Measurements from ENCODE around the gene LTBP1. TPM values are rescaled to one million over a fixed set of nuclear protein-coding genes. Genes with fewer than 3 reads are reported as not detected.

Gene LTBP1
- total and polyA plus RNA-seq, 10 of the 15 experiments (the other 5 are each of a cell fraction or from before 2014, with no cell fraction given) = 0.01 to 0.28 (median 0.12) TPM; not detected in 2

DNA sequence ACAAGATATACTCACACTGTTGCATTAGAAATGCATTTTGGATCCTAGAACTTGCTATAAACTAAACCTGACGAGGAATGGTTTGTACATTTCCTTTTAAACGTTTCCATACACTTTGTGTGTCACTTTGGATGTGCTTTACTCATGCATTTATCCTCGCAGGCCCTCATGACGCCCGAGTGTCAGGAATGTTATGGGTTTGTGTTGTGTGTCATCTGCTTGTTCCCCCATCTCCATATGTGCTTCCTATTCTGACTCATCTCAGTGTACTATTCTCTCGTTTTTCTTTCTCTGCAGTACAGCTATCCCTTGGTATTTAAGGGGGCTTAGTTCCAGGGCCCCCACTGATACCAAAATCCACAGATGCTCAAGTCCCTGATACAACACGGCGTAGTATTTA lies 408.2 kb downstream of the LTBP1 start:
- BruUV-seq (replicated peaks) = no TSS peak

More for the DNA sequence above, 408.2 kb downstream of the LTBP1 start:
- no peaks in the 10 kb centered on the region for H4K20me1 ChIP-seq (ENCODE audit: control insufficient read depth, insufficient read depth)
- H3K27ac ChIP-seq (ENCODE audit: control insufficient read depth, insufficient read depth) = no peak overlapping the region
- ATAC-seq (no peak), FAIRE-seq (no peak), DNase-seq (ENCODE audit: low read depth, low spot score) (no peak)
- H3K36me3 ChIP-seq (ENCODE audit: control insufficient read depth in 2 of 2, insufficient read depth in 2 of 2, low read length in 1 of 2) = no peaks in the 10 kb centered on the region
- H3K79me2 ChIP-seq (ENCODE audit: control insufficient read depth, insufficient read depth, low read length) = no peaks in the 10 kb centered on the region
- RAD21 ChIA-PET (ENCODE audit: unreplicated experiment) = no interaction called here
- no peak overlapping the region for H2AFZ ChIP-seq (ENCODE audit: control insufficient read depth, low read depth, low read length)
- H3K27me3 ChIP-seq (replicated peaks in 1 of 2; ENCODE audit: control insufficient read depth in 2 of 2, insufficient read depth in 2 of 2, low read length in 1 of 2) = no peaks in the 10 kb centered on the region
- in situ Hi-C loops (cut with MboI) (no loop called here), intact Hi-C loops (cut with micrococcal nuclease; ENCODE audit: unreplicated experiment) (no loop called here)
- 33% methylated on average over 8 of the region's 8 CpGs for WGBS (ENCODE audit: insufficient coverage, insufficient replicate concordance, low lambda C conversion rate, missing lambda C conversion rate)
- H3K9ac ChIP-seq (ENCODE audit: control insufficient read depth, insufficient read depth, low read length) = no peak overlapping the region
- TF ChIP-seq, protein P1, sequence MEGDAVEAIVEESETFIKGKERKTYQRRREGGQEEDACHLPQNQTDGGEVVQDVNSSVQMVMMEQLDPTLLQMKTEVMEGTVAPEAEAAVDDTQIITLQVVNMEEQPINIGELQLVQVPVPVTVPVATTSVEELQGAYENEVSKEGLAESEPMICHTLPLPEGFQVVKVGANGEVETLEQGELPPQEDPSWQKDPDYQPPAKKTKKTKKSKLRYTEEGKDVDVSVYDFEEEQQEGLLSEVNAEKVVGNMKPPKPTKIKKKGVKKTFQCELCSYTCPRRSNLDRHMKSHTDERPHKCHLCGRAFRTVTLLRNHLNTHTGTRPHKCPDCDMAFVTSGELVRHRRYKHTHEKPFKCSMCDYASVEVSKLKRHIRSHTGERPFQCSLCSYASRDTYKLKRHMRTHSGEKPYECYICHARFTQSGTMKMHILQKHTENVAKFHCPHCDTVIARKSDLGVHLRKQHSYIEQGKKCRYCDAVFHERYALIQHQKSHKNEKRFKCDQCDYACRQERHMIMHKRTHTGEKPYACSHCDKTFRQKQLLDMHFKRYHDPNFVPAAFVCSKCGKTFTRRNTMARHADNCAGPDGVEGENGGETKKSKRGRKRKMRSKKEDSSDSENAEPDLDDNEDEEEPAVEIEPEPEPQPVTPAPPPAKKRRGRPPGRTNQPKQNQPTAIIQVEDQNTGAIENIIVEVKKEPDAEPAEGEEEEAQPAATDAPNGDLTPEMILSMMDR (IDR thresholded peaks at IDR 0.05 in 2 of 3, conservative IDR thresholded peaks at IDR 0.05 in 1 of 3; ENCODE audit: control insufficient read depth in 2 of 3, extremely low read depth in 1 of 3, insufficient read depth in 1 of 3, low read depth in 3 of 3, low read length in 3 of 3) = no peak
- no peak for TF ChIP-seq HCFC1 (IDR thresholded peaks at IDR 0.05; ENCODE audit: low read length)
- TF ChIP-seq HDAC2 (IDR thresholded peaks at IDR 0.05) = no peak
- no peak for TF ChIP-seq CREB1 (IDR thresholded peaks at IDR 0.05; ENCODE audit: low read depth)
- no peak for TF ChIP-seq PAX8 (IDR thresholded peaks at IDR 0.05)
- TF ChIP-seq FOXK2 (IDR thresholded peaks at IDR 0.05) = no peak
- TF ChIP-seq, protein P2, sequence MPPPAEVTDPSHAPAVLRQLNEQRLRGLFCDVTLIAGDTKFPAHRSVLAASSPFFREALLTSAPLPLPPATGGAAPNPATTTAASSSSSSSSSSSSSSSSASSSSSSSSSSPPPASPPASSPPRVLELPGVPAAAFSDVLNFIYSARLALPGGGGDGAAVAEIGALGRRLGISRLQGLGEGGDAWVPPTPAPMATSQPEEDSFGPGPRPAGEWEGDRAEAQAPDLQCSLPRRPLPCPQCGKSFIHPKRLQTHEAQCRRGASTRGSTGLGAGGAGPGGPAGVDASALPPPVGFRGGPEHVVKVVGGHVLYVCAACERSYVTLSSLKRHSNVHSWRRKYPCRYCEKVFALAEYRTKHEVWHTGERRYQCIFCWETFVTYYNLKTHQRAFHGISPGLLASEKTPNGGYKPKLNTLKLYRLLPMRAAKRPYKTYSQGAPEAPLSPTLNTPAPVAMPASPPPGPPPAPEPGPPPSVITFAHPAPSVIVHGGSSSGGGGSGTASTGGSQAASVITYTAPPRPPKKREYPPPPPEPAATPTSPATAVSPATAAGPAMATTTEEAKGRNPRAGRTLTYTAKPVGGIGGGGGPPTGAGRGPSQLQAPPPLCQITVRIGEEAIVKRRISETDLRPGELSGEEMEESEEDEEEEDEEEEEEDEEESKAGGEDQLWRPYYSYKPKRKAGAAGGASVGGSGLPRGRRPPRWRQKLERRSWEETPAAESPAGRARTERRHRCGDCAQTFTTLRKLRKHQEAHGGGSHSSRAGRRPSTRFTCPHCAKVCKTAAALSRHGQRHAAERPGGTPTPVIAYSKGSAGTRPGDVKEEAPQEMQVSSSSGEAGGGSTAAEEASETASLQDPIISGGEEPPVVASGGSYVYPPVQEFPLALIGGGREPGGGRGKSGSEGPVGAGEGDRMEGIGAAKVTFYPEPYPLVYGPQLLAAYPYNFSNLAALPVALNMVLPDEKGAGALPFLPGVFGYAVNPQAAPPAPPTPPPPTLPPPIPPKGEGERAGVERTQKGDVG (CRISPR knock-in tag; IDR thresholded peaks at IDR 0.05) = no peak
- no peak for TF ChIP-seq BCL11A (IDR thresholded peaks at IDR 0.05; ENCODE audit: low read depth, low read length)
- H3K4me2 ChIP-seq (ENCODE audit: control insufficient read depth, insufficient read depth) = no peak overlapping the region
- H3K4me3 ChIP-seq = no peak overlapping the region
- POLR2A ChIA-PET = no interaction called here
- CTCF ChIA-PET = no interaction called here
- H3K9me3 ChIP-seq (replicated peaks; ENCODE audit: control insufficient read depth, insufficient read depth, low read length) = peaks cover 3% of the 10 kb centered on the region; the same call in 2 of the 3 replicates
- SMC1A ChIA-PET (ENCODE audit: uncharacterized antibody, unreplicated experiment) = no interaction called here
- no peaks in the 10 kb centered on the region for H3K4me1 ChIP-seq (ENCODE audit: control insufficient read depth, insufficient read depth, low read length)

All from GM12878 (cell line).